Measurements from ENCODE around the gene ACYP2.

ACYP2 gene

DNA sequence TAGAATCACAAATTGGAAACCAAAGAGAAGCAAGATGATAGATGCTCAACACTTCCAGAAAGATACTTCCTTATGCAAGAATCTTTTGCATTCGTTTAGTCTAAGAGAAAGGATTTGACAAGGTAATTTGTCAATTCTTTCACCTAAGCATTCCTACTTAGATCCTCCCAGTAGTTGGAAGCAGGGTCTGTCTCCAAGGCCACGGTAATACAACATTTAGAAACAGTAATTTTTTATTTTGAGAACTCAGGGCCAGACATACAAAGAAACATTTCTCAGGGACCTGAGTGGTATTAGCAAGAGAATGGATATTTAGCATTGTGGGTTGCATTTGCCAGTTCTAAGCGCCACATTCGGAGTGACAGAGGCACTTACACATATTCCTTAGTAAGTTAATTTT lies 68.6 kb downstream of the ACYP2 start:
- no peak overlapping the region for H3K27ac ChIP-seq
- no peaks in the 10 kb centered on the region for H3K27me3 ChIP-seq (ENCODE audit: insufficient read depth, low read depth, severe bottlenecking)
- TF ChIP-seq, protein P1, sequence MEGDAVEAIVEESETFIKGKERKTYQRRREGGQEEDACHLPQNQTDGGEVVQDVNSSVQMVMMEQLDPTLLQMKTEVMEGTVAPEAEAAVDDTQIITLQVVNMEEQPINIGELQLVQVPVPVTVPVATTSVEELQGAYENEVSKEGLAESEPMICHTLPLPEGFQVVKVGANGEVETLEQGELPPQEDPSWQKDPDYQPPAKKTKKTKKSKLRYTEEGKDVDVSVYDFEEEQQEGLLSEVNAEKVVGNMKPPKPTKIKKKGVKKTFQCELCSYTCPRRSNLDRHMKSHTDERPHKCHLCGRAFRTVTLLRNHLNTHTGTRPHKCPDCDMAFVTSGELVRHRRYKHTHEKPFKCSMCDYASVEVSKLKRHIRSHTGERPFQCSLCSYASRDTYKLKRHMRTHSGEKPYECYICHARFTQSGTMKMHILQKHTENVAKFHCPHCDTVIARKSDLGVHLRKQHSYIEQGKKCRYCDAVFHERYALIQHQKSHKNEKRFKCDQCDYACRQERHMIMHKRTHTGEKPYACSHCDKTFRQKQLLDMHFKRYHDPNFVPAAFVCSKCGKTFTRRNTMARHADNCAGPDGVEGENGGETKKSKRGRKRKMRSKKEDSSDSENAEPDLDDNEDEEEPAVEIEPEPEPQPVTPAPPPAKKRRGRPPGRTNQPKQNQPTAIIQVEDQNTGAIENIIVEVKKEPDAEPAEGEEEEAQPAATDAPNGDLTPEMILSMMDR (IDR thresholded peaks at IDR 0.05; ENCODE audit: low read depth, low read length) = no peak
- no peak for DNase-seq
- no peak overlapping the region for H3K4me3 ChIP-seq (ENCODE audit: low read depth, low read length)
- no peaks in the 10 kb centered on the region for H3K36me3 ChIP-seq
- H3K9me3 ChIP-seq (ENCODE audit: severe bottlenecking) = no peaks in the 10 kb centered on the region

DNA sequence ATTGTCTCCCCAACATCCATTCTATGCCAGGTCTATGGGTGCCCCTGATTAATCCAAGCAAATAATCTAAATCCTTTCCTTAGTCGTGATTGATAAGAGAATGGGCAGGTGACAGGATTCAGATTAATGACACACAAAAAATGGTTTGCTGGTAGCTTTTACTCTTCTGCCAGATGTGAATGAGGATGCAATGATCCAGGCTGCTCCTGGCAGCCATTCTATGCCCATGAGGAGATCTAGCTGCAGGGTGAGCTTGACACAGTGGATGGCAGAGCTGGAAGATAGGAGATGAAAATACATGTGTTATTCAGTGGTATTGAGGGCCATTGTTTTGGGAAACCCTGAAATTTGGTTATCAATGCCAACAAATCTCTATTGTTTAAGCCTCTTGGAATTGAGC lies 69.7 kb downstream of the ACYP2 start:
- H3K4me3 ChIP-seq (ENCODE audit: low read depth, low read length) = no peak overlapping the region
- H3K27ac ChIP-seq = no peak overlapping the region
- no peak for DNase-seq
- no peaks in the 10 kb centered on the region for H3K36me3 ChIP-seq
- no peaks in the 10 kb centered on the region for H3K27me3 ChIP-seq (ENCODE audit: insufficient read depth, low read depth, severe bottlenecking)
- TF ChIP-seq, protein P1 (IDR thresholded peaks at IDR 0.05; ENCODE audit: low read depth, low read length) = no peak
- no peaks in the 10 kb centered on the region for H3K9me3 ChIP-seq (ENCODE audit: severe bottlenecking)

DNA sequence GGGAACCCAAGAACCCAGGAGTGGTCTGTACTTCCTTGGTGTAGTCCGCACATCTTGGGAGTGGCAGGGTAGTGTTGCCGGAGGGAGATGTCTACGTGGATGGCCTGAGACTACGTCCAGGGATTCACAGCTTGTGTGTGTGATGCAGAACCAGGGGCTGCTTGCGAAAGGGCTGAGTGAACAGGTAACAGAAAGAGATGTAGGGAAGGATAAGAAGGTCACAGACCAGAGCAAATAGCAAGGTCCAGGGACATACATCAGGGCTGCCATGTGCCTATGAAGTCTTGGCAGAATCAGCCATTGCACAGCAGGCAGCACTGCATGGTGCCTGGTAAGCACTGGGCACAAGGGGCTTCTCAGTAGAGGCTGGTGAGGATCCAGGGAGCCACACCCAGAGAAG lies 71.9 kb downstream of the ACYP2 start:
- TF ChIP-seq, protein P1 (IDR thresholded peaks at IDR 0.05; ENCODE audit: low read depth, low read length) = no peak
- H3K9me3 ChIP-seq (ENCODE audit: severe bottlenecking) = no peaks in the 10 kb centered on the region
- no peak overlapping the region for H3K4me3 ChIP-seq (ENCODE audit: low read depth, low read length)
- H3K36me3 ChIP-seq = no peaks in the 10 kb centered on the region
- DNase-seq = no peak
- no peaks in the 10 kb centered on the region for H3K27me3 ChIP-seq (ENCODE audit: insufficient read depth, low read depth, severe bottlenecking)
- no peak overlapping the region for H3K27ac ChIP-seq

GRCh38 chr2:54189539-54189938 lies 74.1 kb downstream of the ACYP2 start:
- Histone ChIP-seq H3K9me3 (ENCODE audit: severe bottlenecking) (no peaks in the 10 kb centered on the region), H3K4me3 (ENCODE audit: low read depth, low read length) (no peak overlapping the region), H3K27ac (no peak overlapping the region), H3K27me3 (ENCODE audit: insufficient read depth, low read depth, severe bottlenecking) (no peaks in the 10 kb centered on the region), H3K36me3 (no peaks in the 10 kb centered on the region)
- no peak for DNase-seq
- TF ChIP-seq, protein P1 (IDR thresholded peaks at IDR 0.05; ENCODE audit: low read depth, low read length) = no peak

- TF ChIP-seq, protein P1 (IDR thresholded peaks at IDR 0.05; ENCODE audit: low read depth, low read length) = no peak
- no peak overlapping the region for H3K27ac ChIP-seq
- no peaks in the 10 kb centered on the region for H3K27me3 ChIP-seq (ENCODE audit: insufficient read depth, low read depth, severe bottlenecking)
- no peaks in the 10 kb centered on the region for H3K9me3 ChIP-seq (ENCODE audit: severe bottlenecking)
- no peaks in the 10 kb centered on the region for H3K36me3 ChIP-seq
- no peak overlapping the region for H3K4me3 ChIP-seq (ENCODE audit: low read depth, low read length)
- DNase-seq = no peak
These were observed 76.1 kb downstream of the ACYP2 start for GRCh38 chr2:54191361-54192135.

All from WERI-Rb-1 (cell line).